Measurements from ENCODE around the gene SND1. TPM values are rescaled to one million over a fixed set of nuclear protein-coding genes. Genes with fewer than 3 reads are reported as not detected.
A peak's percentile ranks its signal among the peaks of the same experiment; 100 is the strongest.

Gene SND1
- 161 and 165 TPM in 2 replicates for total RNA-seq
- 104 TPM for total RNA-seq (2013)
- polyA plus RNA-seq: 31.8 and 44.4 TPM in 2 replicates
- polyA minus RNA-seq: 106 and 129 TPM in 2 replicates

DNA sequence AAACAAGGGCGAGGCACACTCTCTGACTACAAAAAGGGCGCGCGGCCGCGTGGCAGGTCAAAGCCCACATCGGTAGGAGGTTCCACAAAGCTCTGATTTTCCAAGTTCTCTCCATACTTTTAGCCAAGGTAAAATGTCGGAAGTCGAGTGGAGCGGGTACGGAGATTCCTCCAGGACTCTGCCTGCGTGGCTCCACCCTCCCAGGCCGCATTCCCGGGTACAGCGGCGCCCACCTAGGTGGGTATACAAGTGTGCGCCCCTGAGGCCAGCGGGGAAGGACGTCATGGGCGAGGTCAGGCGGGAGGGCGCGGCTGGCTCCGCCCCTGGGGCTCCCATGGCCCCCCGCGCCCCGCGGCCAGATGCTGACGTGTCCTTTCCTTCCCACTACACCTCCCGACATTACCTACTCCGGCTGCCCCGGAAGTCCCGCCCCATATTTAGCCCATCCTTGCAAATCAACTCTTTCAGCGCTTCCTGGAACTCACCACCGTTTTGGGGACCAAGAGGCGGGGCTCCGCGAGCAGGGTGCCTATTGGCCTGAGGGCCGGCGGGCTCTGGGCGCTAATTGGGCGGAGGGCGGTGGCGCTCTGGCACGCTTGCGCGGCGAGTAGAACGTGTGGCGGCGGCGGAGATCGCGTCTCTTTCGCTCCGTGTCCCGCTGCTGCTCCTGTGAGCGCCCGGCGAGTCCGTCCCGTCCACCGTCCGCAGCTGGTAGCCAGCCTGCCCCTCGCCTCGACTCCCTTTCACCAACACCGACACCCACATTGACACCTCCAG is at the start of gene SND1:
Gene SND1 (plus strand): TSS at position 639 of the 777 bp plus-strand sequence. CDS start 180 bp downstream, outside the sequence.
- peaks cover 38 to 41% of the 10 kb centered on the region in 2 donors for H3K4me1 ChIP-seq (ENCODE audit: control insufficient read depth in 2 of 2, insufficient read depth in 2 of 2, low read length in 2 of 2)
- H3K27ac ChIP-seq (ENCODE audit: low read length in 2 of 2): peak within 1 kb of the TSS; percentile 93 to 96
- peak within 1 kb of the TSS; percentile 87 for H3K4me2 ChIP-seq (replicated peaks; ENCODE audit: low read depth, low read length, poor library complexity, severe bottlenecking)
- H3K4me1 Mint-ChIP-seq: peaks cover 47% of the 10 kb centered on the region
- no peak within 1 kb of the TSS for H3K4me3 Mint-ChIP-seq
- ATAC-seq (ENCODE audit: low read depth) (peak; percentile 90), DNase-seq (peak; percentile 99)
- no peaks in the 10 kb centered on the region for H3K9me3 Mint-ChIP-seq (ENCODE audit: insufficient read depth)
- intact Hi-C loops (cut with micrococcal nuclease): loop anchor here (1.0 to 5.0 kb wide), 4 partner anchors 34 to 1851 kb away; partner anchors contain the start of genes GCC1 and SMKR1
- H3K36me3 ChIP-seq (replicated peaks in 1 of 2; ENCODE audit: control extremely low read depth in 1 of 2, control insufficient read depth in 1 of 2, extremely low read depth in 1 of 2, insufficient read depth in 2 of 2, low read length in 1 of 2): peaks cover 0 to 4% of the 10 kb centered on the region in 2 experiments
- ChIA-PET CTCF (interaction anchor here (0.6 kb wide), 1 partner anchor 137 kb away, joined by 3 read pairs; no protein-coding TSS in a partner anchor), POLR2A (interaction anchor here (0.6 to 1.9 kb wide), 3 partner anchors 35 to 861 kb away, joined by 3 to 10 read pairs (median 3); partner anchors contain the start of gene GCC1)
- no peaks in the 10 kb centered on the region for H3K27me3 ChIP-seq (replicated peaks in 1 of 4; ENCODE audit: control extremely low read depth in 1 of 4, control insufficient read depth in 3 of 4, insufficient read depth in 4 of 4, low read length in 3 of 4)
- TF ChIP-seq EZH2 (IDR thresholded peaks at IDR 0.05; ENCODE audit: borderline replicate concordance, insufficient read depth, low read depth, low read length, poor library complexity, severe bottlenecking): no peak
- TF ChIP-seq, protein P1, sequence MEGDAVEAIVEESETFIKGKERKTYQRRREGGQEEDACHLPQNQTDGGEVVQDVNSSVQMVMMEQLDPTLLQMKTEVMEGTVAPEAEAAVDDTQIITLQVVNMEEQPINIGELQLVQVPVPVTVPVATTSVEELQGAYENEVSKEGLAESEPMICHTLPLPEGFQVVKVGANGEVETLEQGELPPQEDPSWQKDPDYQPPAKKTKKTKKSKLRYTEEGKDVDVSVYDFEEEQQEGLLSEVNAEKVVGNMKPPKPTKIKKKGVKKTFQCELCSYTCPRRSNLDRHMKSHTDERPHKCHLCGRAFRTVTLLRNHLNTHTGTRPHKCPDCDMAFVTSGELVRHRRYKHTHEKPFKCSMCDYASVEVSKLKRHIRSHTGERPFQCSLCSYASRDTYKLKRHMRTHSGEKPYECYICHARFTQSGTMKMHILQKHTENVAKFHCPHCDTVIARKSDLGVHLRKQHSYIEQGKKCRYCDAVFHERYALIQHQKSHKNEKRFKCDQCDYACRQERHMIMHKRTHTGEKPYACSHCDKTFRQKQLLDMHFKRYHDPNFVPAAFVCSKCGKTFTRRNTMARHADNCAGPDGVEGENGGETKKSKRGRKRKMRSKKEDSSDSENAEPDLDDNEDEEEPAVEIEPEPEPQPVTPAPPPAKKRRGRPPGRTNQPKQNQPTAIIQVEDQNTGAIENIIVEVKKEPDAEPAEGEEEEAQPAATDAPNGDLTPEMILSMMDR (IDR thresholded peaks at IDR 0.05): no peak
- H3K4me3 ChIP-seq (ENCODE audit: control extremely low read depth in 1 of 5, extremely low read depth in 1 of 5, insufficient read depth in 1 of 5, low read depth in 2 of 5, low read length in 4 of 5): peak within 1 kb of the TSS; percentile 73 to 90 (median 86)
- peaks cover 46% of the 10 kb centered on the region for H3K79me2 ChIP-seq (ENCODE audit: control insufficient read depth, insufficient read depth, low read length)
- peaks cover 34% of the 10 kb centered on the region for H4K20me1 ChIP-seq (ENCODE audit: control insufficient read depth, insufficient read depth, low read length, poor library complexity, severe bottlenecking)
- H3K9me3 ChIP-seq (ENCODE audit: control extremely low read depth in 1 of 3, control insufficient read depth in 2 of 3, insufficient read depth in 1 of 3, low read length in 2 of 3): peaks cover 0 to 3% (median 0%) of the 10 kb centered on the region in 3 donors
- H3K9ac ChIP-seq (ENCODE audit: low read length): peak within 1 kb of the TSS; percentile 88
- no peaks in the 10 kb centered on the region for H3K27me3 Mint-ChIP-seq
- under 1% methylated on average over 63 of the region's 67 CpGs for WGBS (ENCODE audit: insufficient coverage)
- H2AFZ ChIP-seq (ENCODE audit: insufficient read depth, low read depth, low read length, poor library complexity, severe bottlenecking): peak within 1 kb of the TSS; percentile 87
- H3K27ac Mint-ChIP-seq: peak within 1 kb of the TSS; percentile 97

DNA sequence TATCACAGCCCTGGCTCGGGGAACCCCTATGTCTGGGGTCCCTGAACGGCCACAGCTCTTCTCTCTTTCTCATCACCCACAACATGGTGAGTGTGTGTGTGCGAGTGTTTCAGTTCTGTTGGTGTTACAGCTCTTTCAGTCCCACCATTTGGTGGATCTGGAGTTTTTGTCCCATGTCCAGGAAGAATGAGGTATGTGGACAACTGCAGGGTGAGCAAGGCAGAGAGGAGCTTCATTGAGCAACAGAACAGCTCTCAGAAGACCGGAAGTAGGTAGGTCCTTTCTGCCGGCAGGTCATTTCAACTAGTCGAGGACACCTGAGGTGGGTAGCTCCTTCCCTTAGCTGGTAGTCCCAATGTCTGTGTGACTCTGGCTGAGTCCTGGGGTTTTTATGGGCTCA is 43.5 kb upstream of the SND1 start:
- no peak overlapping the region for H3K4me3 Mint-ChIP-seq
- H3K27ac ChIP-seq (ENCODE audit: low read length in 2 of 2): no peak overlapping the region
- intact Hi-C loops (cut with micrococcal nuclease): no loop called here
- WGBS (ENCODE audit: insufficient coverage): 100% methylated on average over 3 of the region's 6 CpGs
- H3K79me2 ChIP-seq (ENCODE audit: control insufficient read depth, insufficient read depth, low read length): no peaks in the 10 kb centered on the region
- peaks cover 0 to 2% (median 0%) of the 10 kb centered on the region in 4 experiments for H3K27me3 ChIP-seq (replicated peaks in 1 of 4; ENCODE audit: control extremely low read depth in 1 of 4, control insufficient read depth in 3 of 4, insufficient read depth in 4 of 4, low read length in 3 of 4)
- no peak for ATAC-seq (ENCODE audit: low read depth)
- H3K9me3 ChIP-seq (ENCODE audit: control extremely low read depth in 1 of 3, control insufficient read depth in 2 of 3, insufficient read depth in 1 of 3, low read length in 2 of 3): peaks cover 0 to 18% (median 6%) of the 10 kb centered on the region in 3 donors
- no peak overlapping the region for H3K4me2 ChIP-seq (replicated peaks; ENCODE audit: low read depth, low read length, poor library complexity, severe bottlenecking)
- no peaks in the 10 kb centered on the region for H4K20me1 ChIP-seq (ENCODE audit: control insufficient read depth, insufficient read depth, low read length, poor library complexity, severe bottlenecking)
- ChIA-PET POLR2A (no interaction called here), CTCF (no interaction called here)
- H2AFZ ChIP-seq (ENCODE audit: insufficient read depth, low read depth, low read length, poor library complexity, severe bottlenecking): no peak overlapping the region
- TF ChIP-seq, protein P1 (IDR thresholded peaks at IDR 0.05): no peak
- no peak for TF ChIP-seq EZH2 (IDR thresholded peaks at IDR 0.05; ENCODE audit: borderline replicate concordance, insufficient read depth, low read depth, low read length, poor library complexity, severe bottlenecking)
- H3K4me1 ChIP-seq (ENCODE audit: control insufficient read depth in 2 of 2, insufficient read depth in 2 of 2, low read length in 2 of 2): no peaks in the 10 kb centered on the region
- peaks cover 6% of the 10 kb centered on the region for H3K9me3 Mint-ChIP-seq (ENCODE audit: insufficient read depth)
- H3K27ac Mint-ChIP-seq: no peak overlapping the region
- no peaks in the 10 kb centered on the region for H3K4me1 Mint-ChIP-seq
- H3K36me3 ChIP-seq (replicated peaks in 1 of 2; ENCODE audit: control extremely low read depth in 1 of 2, control insufficient read depth in 1 of 2, extremely low read depth in 1 of 2, insufficient read depth in 2 of 2, low read length in 1 of 2): no peaks in the 10 kb centered on the region
- no peak overlapping the region for H3K4me3 ChIP-seq (ENCODE audit: control extremely low read depth in 1 of 5, extremely low read depth in 1 of 5, insufficient read depth in 1 of 5, low read depth in 2 of 5, low read length in 4 of 5)
- DNase-seq: no peak
- H3K27me3 Mint-ChIP-seq: peaks cover 29% of the 10 kb centered on the region
- H3K9ac ChIP-seq (ENCODE audit: low read length): no peak overlapping the region

Measured in B cell (primary cell).